GM19324 (cell line): Measurements from ENCODE around the gene PPP1CA.
A peak's percentile ranks its signal among the peaks of the same experiment; 100 is the strongest.
"Not testable (repeated sequence)": the region's sequence is repeated elsewhere in the genome, so short reads cannot be mapped to it uniquely, and the experiment has no call there.

Source experiments
- ATAC-seq: cut with Tn5 transposase; IDR thresholded peaks from one replicate; pipeline ENCODE4 v1.9.1; 2021; ENCODE audit warnings: mild to moderate bottlenecking, moderate library complexity; ENCODE audit not compliant: unreplicated experiment, low FRiP score

Gene PPP1CA

GRCh38 chr11:67435031-67435726 lies 33.5 kb upstream of the PPP1CA start:
- no peak for ATAC-seq

DNA sequence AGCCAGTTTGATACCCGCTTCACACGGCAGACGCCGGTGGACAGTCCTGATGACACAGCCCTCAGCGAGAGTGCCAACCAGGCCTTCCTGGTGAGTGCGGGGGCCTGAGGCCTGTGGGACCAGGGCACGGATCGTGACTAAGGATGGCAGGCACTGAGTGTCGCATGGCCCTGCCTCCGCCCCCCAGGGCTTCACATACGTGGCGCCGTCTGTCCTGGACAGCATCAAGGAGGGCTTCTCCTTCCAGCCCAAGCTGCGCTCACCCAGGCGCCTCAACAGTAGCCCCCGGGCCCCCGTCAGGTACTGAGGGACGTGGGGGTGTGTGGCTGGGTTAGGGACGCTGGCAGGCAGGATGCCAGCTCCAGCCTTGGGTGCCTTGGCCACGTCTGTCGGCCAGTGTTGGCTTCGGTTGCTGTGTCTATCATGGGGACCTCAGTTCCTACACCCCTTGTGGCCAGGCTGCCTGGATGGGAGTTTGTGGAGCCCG lies 32.8 kb upstream of the PPP1CA start:
- no peak for ATAC-seq

GRCh38 chr11:67433536-67434394 lies 32.1 kb upstream of the PPP1CA start:
- ATAC-seq = no peak

DNA sequence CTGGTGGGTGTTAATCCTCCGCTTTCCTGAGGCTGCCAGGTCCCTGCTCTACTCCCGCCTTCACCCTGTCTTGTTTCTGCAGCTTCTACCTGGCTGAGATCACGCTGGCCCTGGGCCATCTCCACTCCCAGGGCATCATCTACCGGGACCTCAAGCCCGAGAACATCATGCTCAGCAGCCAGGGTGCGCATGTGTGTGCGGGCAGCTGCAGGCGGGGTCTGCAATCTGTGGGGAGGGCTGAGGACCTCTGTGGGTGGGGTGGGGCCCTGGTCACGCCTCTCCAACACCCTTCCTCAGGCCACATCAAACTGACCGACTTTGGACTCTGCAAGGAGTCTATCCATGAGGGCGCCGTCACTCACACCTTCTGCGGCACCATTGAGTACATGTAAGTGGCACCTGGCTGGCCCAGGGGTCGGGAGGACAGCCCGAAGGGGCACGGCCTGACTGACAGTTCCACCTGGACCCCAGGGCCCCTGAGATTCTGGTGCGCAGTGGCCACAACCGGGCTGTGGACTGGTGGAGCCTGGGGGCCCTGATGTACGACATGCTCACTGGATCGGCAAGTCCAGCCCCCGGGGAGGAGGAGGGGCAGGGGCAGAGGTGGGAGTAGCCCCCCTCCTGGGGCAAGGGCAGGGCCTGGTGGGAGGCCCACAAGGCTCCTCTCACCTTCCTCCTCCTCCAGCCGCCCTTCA lies 31.1 kb upstream of the PPP1CA start:
- ATAC-seq = no peak

DNA sequence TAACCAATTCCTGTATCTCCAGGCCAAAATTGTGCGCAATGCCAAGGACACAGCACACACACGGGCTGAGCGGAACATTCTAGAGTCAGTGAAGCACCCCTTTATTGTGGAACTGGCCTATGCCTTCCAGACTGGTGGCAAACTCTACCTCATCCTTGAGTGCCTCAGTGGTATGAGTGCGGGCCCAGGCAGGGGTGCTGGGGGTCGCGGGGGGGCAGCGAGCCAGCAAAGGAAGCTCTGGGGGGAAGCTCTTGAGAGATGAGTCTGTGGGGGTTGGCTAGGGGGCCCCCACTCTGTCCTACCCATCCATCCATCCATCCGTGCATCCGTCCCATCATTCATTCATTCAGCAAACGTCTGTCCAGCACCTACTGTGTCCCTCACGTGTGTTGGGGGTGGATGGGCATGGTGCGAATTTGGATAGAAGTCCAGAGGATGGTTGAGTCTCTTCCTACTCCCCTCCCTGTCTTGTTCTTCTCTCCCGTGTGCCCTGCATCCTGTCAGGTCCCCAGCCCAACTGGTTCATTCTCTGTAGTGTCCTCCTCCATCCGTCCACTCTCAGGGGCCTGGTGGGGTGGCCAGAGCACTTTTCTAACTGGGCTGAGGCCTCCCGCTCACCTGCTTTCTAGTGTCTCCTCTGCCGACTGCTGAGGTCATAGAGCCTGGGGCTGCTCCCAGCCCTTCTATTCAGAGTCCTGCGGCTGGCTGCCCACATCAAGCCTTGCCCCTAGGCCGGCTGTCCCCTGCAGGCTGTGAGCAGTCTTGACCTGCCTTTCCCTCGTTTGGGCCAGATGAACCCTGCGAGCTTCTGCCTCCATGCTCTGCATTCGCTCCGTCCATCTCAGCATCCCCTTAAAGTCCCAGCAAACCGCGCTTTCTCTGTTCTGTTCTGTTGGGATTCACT lies 29.9 kb upstream of the PPP1CA start:
- no peak for ATAC-seq

DNA sequence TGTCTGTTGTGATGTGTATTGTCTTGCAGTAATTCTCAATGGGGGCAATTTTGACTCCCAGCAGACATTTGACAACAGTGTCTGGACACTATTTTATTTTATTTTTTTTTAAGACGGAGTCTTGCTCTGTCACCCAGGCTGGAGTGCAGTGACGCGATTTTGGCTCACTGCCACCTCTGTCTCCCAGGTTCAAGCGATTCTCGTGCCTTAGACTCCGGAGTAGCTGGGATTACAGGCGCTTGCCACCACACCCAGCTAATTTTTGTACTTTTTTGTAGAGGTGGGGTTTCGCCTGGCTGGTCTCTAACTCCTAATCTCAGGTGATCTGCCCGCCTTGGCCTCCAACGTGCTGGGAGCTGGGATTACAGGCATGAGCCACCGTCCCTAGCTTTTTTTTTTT lies 28.1 kb upstream of the PPP1CA start:
- ATAC-seq = no peak

GRCh38 chr11:67429038-67429668 lies 27.5 kb upstream of the PPP1CA start:
- ATAC-seq = no peak

DNA sequence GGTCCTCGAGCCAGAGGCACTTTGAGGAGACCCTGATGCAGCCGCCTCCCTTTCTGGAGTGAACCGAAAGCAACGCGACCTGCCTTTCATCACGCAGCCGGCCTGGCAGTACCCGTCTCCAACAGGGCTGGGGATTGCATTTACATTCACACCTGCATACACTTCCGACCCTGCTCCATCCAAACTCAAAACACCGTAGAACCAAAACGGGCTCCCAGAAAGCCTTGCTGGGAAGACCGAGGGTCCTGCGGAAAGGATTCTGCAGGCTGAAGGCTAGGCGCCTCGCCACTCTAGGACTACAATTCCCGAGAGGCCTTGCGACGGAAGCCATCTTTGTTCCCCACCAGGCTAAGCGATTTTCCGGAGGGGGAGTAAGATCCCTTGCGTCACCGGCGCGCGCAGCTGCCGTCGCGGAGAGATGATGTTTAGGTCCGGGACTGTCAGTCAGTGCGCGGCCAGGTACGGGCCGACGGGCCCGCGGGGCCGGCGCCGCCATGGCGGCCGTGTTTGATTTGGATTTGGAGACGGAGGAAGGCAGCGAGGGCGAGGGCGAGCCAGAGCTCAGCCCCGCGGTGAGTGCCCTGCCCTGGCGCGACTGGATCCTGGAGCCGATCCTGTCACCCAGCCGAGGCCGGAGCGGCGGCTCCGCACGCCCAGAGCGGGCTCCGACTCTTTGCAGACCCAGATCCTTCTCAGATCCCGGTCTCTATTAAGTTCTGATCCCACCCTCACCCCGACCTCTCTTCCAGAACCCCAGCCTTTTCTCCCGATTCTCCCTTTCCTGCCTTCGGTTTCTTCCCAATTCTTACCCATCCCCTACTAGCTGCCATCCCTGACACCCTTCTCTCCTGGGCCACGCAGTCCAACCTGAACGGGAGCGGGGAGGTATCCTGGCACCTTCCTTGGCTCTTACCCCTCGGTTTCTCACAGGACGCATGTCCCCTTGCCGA lies 26.7 kb upstream of the PPP1CA start, which contains the start of gene RPS6KB2:
Gene RPS6KB2, plus strand, starts transcription at position 443 of the 950 bp plus-strand sequence. Its CDS starts 52 bp downstream, at position 495.
- peak; percentile 92 for ATAC-seq

DNA sequence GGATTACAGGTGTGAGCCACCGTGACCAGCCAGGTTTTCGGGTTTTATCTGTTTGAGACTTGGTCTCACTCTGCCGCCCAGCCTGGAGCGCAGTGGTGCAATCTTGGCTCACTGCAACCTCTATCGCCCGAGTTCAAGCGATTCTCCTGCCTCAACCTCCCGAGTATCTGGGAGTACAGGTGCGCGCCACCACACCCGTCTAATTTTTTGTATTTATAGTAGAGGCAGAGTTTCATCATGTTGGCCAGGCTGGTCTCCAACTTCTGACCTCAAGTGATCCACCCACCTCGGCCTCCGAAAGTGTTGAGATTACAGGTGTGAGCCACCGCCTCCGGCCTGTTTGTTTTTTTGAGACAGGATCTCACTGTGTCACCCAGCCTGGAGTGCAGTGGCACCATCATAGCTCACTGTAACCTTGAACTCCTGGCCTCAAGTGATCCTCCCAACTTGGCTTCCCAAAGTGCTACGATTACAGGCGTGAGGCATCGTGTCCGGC lies 25.8 kb upstream of the PPP1CA start:
- ATAC-seq = not testable (repeated sequence)

DNA sequence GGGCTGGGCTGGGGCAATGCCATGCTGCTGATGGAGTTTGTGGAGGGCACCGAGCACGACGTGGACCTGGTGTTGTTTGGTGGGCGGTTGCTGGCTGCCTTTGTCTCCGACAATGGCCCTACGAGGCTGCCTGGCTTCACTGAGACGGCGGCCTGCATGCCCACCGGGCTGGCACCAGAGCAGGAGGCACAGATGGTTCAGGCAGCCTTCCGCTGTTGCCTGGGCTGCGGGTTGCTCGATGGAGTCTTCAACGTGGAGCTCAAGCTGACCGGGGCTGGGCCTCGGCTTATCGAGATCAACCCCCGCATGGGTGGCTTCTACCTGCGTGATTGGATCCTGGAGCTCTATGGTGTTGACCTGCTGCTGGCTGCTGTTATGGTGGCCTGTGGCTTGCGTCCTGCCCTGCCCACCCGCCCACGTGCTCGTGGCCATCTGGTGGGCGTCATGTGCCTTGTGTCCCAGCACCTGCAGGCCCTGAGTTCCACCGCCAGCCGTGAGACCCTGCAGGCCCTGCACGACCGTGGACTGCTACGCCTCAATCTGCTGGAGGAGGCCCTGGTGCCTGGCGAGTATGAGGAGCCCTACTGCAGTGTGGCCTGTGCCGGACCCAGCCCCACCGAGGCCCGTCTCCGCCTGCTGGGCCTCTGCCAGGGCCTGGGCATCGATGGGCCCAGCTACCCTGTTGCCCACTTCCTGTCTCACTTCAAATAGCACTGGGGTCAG lies 22.4 kb upstream of the PPP1CA start:
- ATAC-seq = no peak

GRCh38 chr11:67423466-67423865 lies 21.8 kb upstream of the PPP1CA start:
- no peak for ATAC-seq

DNA sequence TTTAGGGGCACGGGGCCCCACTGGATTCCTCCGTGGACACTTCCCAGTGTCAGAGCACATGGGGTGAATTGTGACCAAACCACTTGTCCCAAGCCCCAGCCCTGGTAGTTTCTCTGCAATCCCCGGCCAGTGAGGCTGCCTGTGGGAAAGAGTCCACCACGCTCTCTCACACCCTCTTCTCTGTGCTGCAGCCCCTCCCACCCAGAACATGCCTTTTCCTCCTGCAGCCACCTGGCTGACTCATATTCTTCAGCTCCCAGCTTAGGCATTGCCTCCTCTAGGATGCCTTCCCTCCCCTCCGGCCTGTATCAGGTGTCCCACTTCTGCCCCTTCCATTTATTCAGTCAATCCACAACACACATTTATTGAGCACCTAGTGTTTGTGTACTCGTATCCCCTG lies 21.2 kb upstream of the PPP1CA start:
- no peak for ATAC-seq

DNA sequence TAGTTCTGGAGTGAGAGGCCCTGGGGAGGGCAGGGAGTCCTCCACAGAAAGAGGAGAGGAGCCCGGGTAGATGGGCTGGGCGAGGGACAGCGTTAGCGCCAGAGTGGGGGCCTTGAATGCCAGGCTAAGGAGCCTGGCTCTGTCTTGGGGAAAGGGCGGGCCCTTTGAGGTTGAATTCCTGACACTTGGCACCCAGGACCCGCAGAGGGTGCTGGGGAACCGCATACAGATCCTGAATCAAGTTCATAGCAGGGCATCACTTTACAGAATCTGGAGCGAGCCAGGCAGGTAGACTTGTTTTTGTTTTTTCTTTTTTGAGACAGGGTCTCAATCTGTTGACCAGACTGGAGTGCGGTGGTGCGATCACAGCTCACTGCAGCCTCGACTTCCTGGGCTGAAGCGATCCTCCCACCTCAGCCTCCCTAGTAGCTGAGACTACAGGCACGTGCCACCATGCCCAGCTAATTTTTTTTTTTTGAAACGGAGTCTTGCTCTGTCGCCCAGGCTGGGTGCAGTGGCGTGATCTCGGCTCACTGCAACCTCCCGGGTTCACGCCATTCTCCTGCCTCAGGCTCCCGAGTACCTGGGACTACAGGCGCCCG lies 19.9 kb upstream of the PPP1CA start:
- no peak for ATAC-seq

GRCh38 chr11:67420646-67421429 lies 19.2 kb upstream of the PPP1CA start:
- peak; percentile 80 for ATAC-seq

DNA sequence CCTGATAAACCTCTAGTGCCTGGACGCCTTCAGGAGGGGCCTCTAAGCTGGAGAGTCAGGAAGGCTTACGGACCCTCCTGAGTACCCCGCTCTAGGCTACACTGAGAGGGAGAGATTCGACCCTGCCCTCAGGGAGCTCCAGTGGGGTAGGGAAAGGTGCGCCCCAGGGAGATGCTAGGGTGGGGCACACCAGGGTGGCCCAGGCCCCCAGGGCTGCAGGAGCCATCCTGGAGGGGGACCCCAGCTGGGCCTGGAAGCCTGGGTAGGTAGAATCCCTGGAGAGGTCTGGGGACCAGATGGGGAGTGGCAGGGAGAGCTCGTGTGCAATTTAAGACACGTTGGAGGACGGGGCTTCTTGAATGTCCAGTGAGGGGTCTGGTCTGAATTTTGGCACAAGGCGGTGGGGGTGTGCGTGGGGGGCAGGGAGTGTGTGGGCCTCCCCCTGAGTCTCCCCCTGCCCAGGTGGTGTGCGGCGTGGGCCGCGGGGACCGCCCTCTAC lies 18.5 kb upstream of the PPP1CA start:
- ATAC-seq = no peak

DNA sequence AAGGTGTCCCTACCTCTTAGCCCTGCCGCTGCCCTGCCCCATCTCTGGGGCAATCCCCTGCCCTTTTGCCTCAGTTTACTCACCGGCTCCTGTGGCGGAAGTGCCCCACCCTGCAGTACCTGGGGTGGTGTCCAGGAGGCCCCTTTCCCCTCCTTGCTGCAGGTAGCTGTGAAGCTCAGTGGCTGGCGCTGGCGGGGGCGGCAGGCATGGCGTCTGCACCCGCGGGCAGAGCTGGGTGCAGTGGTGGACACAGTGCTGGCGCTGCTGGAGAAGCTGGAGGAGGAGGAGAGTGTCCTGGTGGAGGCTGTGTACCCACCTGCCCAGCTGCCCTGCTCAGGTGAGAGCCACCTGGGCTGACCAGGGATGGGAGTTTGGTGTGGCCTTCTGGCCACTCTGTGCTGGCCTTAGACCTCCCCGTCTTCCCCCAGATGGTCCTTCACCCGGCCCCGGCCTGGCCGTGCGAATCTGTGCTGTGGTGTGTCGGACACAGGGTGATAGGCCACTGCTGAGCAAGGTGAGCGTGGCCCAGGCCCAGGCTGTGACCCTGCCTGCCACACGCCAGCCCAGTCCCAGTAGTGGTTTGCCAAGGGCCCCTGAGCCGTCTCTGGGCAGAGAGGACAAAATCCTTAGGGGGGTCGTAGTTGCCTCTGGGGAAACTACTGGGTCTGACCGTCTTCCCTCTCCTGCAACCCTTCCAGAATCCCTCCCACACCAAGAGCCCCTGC lies 17.8 kb upstream of the PPP1CA start:
- ATAC-seq = no peak
